ENCODE data around the gene PLK4. TPM values are rescaled to one million over a fixed set of nuclear protein-coding genes. Genes with fewer than 3 reads are reported as not detected.
"Not testable (repeated sequence)": the region's sequence is repeated elsewhere in the genome, so short reads cannot be mapped to it uniquely, and the experiment has no call there.

The PLK4 gene
- total and polyA plus RNA-seq, 2 of the 4 experiments (the other 2 are of a cell fraction): 11.2 to 15.1 TPM

DNA sequence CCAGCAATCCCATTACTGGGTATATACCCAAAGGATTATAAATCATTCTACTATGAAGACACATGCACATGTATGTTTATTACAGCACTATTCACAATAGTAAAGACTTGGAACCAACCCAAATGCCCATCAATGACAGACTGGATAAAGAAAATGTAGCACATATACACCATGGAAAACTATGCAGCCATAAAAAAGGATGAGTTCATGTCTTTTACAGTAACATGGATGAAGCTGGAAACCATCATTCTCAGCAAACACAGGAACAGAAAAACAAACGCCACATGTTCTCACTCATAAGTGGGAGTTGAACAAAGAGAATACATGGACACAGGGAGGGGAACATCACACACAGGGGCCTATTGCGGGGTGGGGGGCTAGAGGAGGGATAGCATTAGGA, 45.0 kb downstream of the PLK4 start:
- H3K79me1 ChIP-seq (ENCODE audit: low read depth in 1 of 2, low read length in 2 of 2); intact Hi-C loops (cut with micrococcal nuclease); H2BK120ac ChIP-seq (ENCODE audit: low read depth, low read length); H2AFZ ChIP-seq (replicated peaks; ENCODE audit: low read length, poor library complexity); H2BK15ac ChIP-seq (ENCODE audit: low read depth, low read length); H3K27ac ChIP-seq (ENCODE audit: insufficient read depth, low read length); H3K4me3 ChIP-seq (ENCODE audit: insufficient read depth, low read depth, low read length); H3K4ac ChIP-seq (ENCODE audit: low read depth, low read length); H3K9ac ChIP-seq (ENCODE audit: low read depth, low read length); H3K4me1 ChIP-seq (ENCODE audit: control insufficient read depth, insufficient read depth, low read length); H3K27me3 ChIP-seq (ENCODE audit: control insufficient read depth, insufficient read depth, low read length); H3K23ac ChIP-seq (ENCODE audit: low read depth, low read length); POLR2A ChIA-PET (ENCODE audit: unreplicated experiment); H3K36me3 ChIP-seq (ENCODE audit: control insufficient read depth, insufficient read depth, low read length); H2BK20ac ChIP-seq (ENCODE audit: low read depth, low read length); H4K5ac ChIP-seq (ENCODE audit: low read depth, low read length); H3K9me3 ChIP-seq (ENCODE audit: control insufficient read depth, insufficient read depth, low read length); H4K8ac ChIP-seq (ENCODE audit: low read depth in 2 of 2, low read length in 2 of 2); H4K91ac ChIP-seq (ENCODE audit: insufficient read depth, low read depth, low read length); H3K56ac ChIP-seq (ENCODE audit: extremely low read depth, insufficient read depth, low read length); H2AK5ac ChIP-seq (ENCODE audit: low read depth, low read length); ATAC-seq (ENCODE audit: low read depth); H3K9me1 ChIP-seq (ENCODE audit: insufficient read depth, low read length); H4K20me1 ChIP-seq (ENCODE audit: insufficient read depth, low read length); H2BK5ac ChIP-seq (ENCODE audit: low read depth, low read length, poor library complexity, severe bottlenecking); BruUV-seq (replicated peaks); in situ Hi-C loops (cut with MboI; ENCODE audit: low sequenced_read_pairs); dilution Hi-C loops (cut with HindIII; ENCODE audit: low sequenced_read_pairs, unreplicated experiment); H2AK9ac ChIP-seq (replicated peaks; ENCODE audit: low read depth, low read length, poor library complexity); CTCF ChIA-PET; DNase-seq; H3K18ac ChIP-seq (ENCODE audit: low read depth, low read length); H3K14ac ChIP-seq (replicated peaks; ENCODE audit: low read depth, low read length); H3K4me2 ChIP-seq (ENCODE audit: low read depth, low read length): not testable (repeated sequence)
- WGBS, 2 experiments (ENCODE audit: extremely low coverage in 2 of 2, insufficient read length in 1 of 2): no CpG with 5 or more reads among the region's 2 CpGs
